ENCODE results near the gene SSU72.
"Not testable (repeated sequence)": the region's sequence is repeated elsewhere in the genome, so short reads cannot be mapped to it uniquely, and the experiment has no call there.

DNA sequence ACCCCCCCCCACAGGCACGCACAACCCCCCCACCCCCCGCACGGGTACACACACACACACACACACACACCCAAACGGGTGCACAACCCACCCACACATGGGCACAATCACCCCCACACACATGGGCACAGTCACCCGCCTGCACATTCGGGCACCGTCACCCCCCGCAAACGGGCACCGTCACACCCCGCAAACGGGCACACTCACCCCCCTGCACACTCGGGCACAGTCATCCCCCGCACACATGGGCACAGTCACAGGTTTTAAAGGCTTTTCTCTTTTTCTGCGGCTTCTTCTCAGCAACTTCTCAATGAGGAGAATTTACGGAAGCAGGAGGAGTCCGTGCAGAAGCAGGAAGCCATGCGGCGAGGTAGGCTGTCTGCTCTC lies 56.0 kb downstream of the SSU72 start:
- TF ChIP-seq, protein P1, sequence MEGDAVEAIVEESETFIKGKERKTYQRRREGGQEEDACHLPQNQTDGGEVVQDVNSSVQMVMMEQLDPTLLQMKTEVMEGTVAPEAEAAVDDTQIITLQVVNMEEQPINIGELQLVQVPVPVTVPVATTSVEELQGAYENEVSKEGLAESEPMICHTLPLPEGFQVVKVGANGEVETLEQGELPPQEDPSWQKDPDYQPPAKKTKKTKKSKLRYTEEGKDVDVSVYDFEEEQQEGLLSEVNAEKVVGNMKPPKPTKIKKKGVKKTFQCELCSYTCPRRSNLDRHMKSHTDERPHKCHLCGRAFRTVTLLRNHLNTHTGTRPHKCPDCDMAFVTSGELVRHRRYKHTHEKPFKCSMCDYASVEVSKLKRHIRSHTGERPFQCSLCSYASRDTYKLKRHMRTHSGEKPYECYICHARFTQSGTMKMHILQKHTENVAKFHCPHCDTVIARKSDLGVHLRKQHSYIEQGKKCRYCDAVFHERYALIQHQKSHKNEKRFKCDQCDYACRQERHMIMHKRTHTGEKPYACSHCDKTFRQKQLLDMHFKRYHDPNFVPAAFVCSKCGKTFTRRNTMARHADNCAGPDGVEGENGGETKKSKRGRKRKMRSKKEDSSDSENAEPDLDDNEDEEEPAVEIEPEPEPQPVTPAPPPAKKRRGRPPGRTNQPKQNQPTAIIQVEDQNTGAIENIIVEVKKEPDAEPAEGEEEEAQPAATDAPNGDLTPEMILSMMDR (IDR thresholded peaks at IDR 0.05), result not testable (repeated sequence)
- not testable (repeated sequence) for TF ChIP-seq POLR2A (IDR thresholded peaks at IDR 0.05)

Measured in uterus (tissue), 2 donors.